ENCODE data around the gene PICALM.
A peak's percentile ranks its signal among the peaks of the same experiment; 100 is the strongest.

PICALM gene

GRCh38 chr11:86079421-86079820, 10.5 kb upstream of the PICALM start:
- DNase-seq: no peak

- no peak for DNase-seq
Measured at GRCh38 chr11:86073948-86074347, 5.1 kb upstream of the PICALM start.

- no peak for DNase-seq
Measured at GRCh38 chr11:86072211-86072610, 3.3 kb upstream of the PICALM start.

GRCh38 chr11:86070142-86071056, 1.5 kb upstream of the PICALM start:
- DNase-seq: no peak

GRCh38 chr11:86069408-86070101, 671 bp upstream of the PICALM start:
- DNase-seq: peak; percentile 54

GRCh38 chr11:86068138-86068871, 579 bp downstream of the PICALM start:
- DNase-seq: peak; percentile 46

GRCh38 chr11:86067851-86068137, 1.1 kb downstream of the PICALM start:
- no peak for DNase-seq

- DNase-seq: peak; percentile 32
Measured at GRCh38 chr11:86067009-86067850, 1.7 kb downstream of the PICALM start.

- no peak for DNase-seq
Measured at GRCh38 chr11:86066657-86067008, 2.3 kb downstream of the PICALM start.

- no peak for DNase-seq
Measured at GRCh38 chr11:86066033-86066432, 2.9 kb downstream of the PICALM start.

GRCh38 chr11:86064220-86064803, 4.6 kb downstream of the PICALM start:
- no peak for DNase-seq

- DNase-seq: no peak
Measured at GRCh38 chr11:86063536-86063935, 5.3 kb downstream of the PICALM start.

GRCh38 chr11:86062719-86063118, 6.2 kb downstream of the PICALM start:
- no peak for DNase-seq

GRCh38 chr11:86061483-86062205, 7.2 kb downstream of the PICALM start:
- DNase-seq: no peak

- DNase-seq: no peak
Measured at GRCh38 chr11:86060544-86060943, 8.3 kb downstream of the PICALM start.

- no peak for DNase-seq
Measured at GRCh38 chr11:86058360-86058759, 10.5 kb downstream of the PICALM start.

GRCh38 chr11:86056351-86056854, 12.5 kb downstream of the PICALM start:
- no peak for DNase-seq

GRCh38 chr11:86052693-86053641, 15.9 kb downstream of the PICALM start:
- no peak for DNase-seq

GRCh38 chr11:86050196-86050709, 18.6 kb downstream of the PICALM start:
- no peak for DNase-seq
